Midbrain (tissue), 1 donor: Measurements from ENCODE around the gene SIX2.

Experiments
- DNase-seq: peaks from one replicate; lab custom pipeline; 2025; lab: John Stamatoyannopoulos, UW

SIX2 gene

GRCh38 chr2:45001869-45002385 is 7.3 kb downstream of the SIX2 start:
- no peak for DNase-seq

DNA sequence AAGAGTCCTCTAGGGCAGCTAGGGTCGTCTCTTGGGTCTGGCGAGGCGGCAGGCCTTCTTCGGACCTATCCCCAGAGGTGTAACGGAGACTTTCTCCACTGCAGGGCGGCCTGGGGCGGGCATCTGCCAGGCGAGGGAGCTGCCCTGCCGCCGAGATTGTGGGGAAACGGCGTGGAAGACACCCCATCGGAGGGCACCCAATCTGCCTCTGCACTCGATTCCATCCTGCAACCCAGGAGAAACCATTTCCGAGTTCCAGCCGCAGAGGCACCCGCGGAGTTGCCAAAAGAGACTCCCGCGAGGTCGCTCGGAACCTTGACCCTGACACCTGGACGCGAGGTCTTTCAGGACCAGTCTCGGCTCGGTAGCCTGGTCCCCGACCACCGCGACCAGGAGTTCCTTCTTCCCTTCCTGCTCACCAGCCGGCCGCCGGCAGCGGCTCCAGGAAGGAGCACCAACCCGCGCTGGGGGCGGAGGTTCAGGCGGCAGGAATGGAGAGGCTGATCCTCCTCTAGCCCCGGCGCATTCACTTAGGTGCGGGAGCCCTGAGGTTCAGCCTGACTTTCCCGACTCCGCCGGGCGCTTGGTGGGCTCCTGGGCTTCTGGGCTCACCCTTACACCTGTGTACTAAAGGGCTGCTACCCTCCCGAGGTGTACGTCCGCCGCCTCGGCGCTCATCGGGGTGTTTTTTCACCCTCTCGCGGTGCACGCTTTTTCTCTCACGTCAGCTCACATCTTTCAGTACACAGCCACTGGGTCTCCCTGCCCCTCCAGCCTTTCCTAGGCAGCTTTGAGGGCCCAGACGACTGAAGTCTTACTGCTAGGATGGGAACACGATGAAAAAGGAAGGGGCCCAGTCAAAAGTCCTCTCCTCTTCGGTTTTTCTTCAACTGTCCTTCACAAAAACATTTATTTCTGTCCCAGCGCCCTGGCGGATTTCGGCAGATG is 8.1 kb downstream of the SIX2 start:
- DNase-seq, result no peak

DNA sequence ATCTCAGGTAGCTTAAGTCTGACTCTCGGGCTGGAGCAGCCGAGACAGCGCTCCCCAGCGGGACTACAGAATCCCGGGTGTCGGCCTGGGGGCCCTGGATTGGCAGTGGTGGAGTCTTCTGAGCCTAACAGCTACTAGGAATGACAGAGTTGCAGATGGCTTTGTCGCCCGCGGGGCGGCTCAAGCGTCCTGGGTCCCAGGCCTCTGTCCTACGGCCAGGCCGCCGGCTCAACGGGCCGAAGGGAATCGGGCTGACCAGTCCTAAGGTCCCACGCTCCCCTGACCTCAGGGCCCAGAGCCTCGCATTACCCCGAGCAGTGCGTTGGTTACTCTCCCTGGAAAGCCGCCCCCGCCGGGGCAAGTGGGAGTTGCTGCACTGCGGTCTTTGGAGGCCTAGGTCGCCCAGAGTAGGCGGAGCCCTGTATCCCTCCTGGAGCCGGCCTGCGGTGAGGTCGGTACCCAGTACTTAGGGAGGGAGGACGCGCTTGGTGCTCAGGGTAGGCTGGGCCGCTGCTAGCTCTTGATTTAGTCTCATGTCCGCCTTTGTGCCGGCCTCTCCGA is 8.8 kb downstream of the SIX2 start:
- DNase-seq, result no peak

GRCh38 chr2:44999540-44999939 is 9.7 kb downstream of the SIX2 start:
- no peak for DNase-seq

- no peak for DNase-seq
Measured at GRCh38 chr2:44997963-44998362, 11.3 kb downstream of the SIX2 start.

DNA sequence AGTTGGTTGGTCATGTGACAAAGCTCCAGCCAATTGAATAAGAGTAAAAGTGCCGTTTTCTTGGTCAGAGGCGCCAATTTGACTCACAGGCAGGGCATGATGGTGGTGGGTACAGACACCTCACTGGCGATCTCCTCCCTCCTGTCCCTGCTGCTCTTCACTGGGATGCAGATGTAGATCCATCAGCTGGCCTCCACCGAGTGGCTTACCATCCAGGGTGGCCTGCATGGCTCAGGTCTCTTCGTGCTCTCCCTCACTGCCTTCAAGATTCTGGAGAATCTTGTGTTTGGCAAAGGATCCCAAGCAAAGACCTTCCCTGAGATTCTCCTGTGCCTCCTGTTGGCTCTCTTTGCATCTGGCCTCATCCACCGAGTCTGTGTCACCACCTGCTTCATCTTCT is 12.9 kb downstream of the SIX2 start:
- no peak for DNase-seq

DNA sequence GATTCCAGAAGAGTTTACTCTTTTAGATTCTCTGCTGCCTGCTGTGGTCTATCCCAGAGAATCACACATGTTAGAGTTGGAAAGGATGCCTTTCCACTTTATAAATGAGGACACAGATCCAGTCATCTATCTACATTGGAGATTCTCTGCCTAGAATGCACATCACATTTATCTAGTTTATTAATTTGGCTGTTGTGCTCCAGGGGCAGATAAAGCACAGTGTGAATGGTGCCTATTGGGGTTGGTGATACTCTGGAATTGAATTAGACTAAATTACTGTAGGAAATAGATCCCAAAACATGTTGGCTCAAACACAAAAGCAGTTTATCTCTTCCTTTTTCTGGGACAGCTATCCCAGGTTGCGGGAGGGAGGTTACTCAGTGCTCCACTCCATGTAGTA is 14.9 kb downstream of the SIX2 start:
- no peak for DNase-seq

DNA sequence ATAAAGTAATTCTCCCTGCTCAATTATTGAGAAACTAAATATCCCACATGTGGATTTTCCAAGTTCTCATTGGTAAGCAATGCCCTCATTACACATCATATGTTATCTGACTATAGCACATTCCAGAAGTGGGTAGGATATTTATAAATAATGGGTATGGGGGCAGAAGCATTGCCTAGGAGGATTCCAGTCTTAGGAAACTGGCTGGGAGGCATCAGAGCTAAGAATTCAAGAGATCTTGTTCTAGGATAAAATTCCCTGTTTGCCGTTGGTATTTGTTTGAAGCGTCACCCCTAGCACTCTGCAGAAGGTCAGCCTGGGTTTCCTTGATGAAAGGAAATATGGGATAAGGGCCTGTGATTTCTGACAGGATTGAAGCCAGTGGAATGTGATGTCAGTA is 20.1 kb downstream of the SIX2 start:
- no peak for DNase-seq

DNA sequence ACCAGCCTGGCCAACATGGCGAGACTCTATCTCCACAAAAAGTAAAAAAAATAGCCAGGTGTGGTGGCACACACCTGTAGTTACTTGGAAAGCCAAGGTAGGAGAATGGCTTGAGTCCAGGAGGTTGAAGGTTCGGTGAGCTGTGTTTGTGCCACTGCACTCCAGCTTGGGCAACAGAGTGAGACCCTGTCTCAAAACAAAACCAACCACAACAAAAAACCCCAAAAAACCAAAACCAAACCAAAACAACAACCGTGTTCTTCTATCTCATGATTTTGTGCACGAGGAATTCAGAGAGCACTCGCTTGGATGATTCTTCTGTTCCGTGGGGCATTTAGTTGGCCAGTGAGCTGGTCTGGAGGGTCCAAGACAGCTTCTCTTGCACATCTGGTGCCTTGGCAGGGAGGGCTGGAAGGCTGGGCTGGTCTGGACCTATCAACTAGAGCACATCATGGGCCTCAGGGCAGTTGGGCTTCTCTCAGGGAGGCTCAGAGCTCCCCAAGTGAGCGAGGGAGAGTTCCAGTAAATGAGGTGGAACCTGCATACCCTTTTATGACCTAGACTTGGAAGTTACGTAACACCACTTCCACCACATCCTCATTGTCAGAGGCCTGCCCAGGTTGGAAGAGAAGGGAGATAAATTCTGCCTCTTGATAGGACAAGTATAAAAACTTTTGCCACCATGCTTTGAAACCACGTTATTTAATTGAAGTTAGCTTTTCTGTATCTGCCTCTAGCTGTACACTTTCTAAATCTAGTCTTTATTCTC is 25.2 kb downstream of the SIX2 start:
- no peak for DNase-seq

- peak; percentile 81 for DNase-seq
Measured at GRCh38 chr2:44981714-44982108, 27.5 kb downstream of the SIX2 start.

- DNase-seq, result no peak
Measured at GRCh38 chr2:44980751-44981713, 28.2 kb downstream of the SIX2 start.

GRCh38 chr2:44979581-44979980 is 29.7 kb downstream of the SIX2 start:
- no peak for DNase-seq

DNA sequence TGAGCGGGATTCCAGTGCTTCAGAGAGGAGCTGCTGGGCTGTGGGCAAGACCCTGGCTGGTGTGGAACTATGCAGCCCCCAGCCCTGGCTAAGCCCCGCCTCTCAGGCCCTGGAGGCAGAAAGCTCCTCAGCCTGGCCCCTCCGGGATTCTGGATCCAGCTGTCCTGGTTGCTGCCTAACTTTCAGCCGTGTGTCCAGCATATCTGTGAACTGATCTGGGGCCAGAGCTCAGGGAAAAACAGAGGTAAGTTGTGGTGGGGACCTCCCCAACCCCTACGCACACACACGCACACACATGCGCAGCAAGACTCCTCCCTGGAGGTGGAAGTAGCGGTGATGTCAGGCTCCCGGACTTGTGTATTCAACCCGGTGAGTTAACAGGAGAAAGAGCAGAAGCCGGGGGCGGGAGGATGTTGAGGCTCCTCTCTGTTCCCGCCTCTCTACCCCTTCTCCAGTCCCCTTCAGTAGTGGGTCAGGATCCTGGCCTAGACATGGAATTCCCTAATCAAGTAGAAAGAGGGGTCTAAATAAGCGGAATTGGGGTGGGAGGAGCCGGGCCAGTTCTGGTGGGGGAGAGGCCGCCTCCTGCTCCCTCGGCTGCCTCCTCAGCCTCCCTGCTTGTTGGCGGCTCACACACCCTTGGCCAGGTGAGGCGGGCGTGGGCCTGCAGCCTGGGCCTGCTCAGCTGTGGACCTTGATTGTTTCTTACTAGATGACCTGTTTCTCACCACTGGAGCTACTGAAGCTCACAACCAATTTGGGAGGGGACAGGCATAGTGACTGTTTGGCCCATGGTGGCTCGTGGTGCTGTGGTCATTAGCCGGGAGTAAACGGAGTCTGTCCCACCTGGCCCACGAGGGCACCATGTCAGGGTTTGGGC is 33.4 kb downstream of the SIX2 start:
- DNase-seq, result no peak

- no peak for DNase-seq
Measured at GRCh38 chr2:44974064-44974715, 35.1 kb downstream of the SIX2 start.

GRCh38 chr2:44972771-44973535 is 36.3 kb downstream of the SIX2 start:
- DNase-seq, result no peak

- DNase-seq, result no peak
Measured at GRCh38 chr2:44970846-44971450, 38.3 kb downstream of the SIX2 start.

- DNase-seq, result no peak
Measured at GRCh38 chr2:44969936-44970335, 39.3 kb downstream of the SIX2 start.

- DNase-seq, result no peak
Measured at GRCh38 chr2:44967727-44968432, 41.4 kb downstream of the SIX2 start.
